Stomach (tissue), 9 donors: ENCODE measurements around the gene ITPKB. TPM values are rescaled to one million over a fixed set of nuclear protein-coding genes. Genes with fewer than 3 reads are reported as not detected.

Source experiments
- DNase-seq, 2 donors: peaks; one replicate each; pipeline versions ENCODE4 v3.0.0 to v3.0.0-alpha.2; 2013 to 2019
- H3K27ac ChIP-seq, 5 donors: fragments of 200-600 bp in 4 of 5; sonication (generic) in 4 of 5; one replicate each; pipeline ENCODE4 v1.5.1; 2013 to 2019; ENCODE audit warnings: mild to moderate bottlenecking in 1 of 5, moderate library complexity in 1 of 5
- H3K27me3 ChIP-seq, 3 donors: fragments of 200-600 bp; sonication (generic); one replicate each; pipeline ENCODE4 v1.5.1; 2017 to 2019; ENCODE audit warnings: mixed run types in 1 of 3
- H3K36me3 ChIP-seq, 4 donors: fragments of 200-600 bp; sonication (generic); 1 replicate in 3 of 4; 2 replicates in 1 of 4; pipeline ENCODE4 v1.5.1; 2016 to 2019
- H3K4me1 ChIP-seq, 4 donors: fragments of 200-600 bp; sonication (generic); one replicate each; pipeline ENCODE4 v1.5.1; 2016 to 2019
- H3K4me3 ChIP-seq, 4 donors: fragments of 200-600 bp; sonication (generic) in 3 of 4; one replicate each; pipeline ENCODE4 v1.5.1; 2016 to 2019; ENCODE audit warnings: mild to moderate bottlenecking in 1 of 4
- H3K9me3 ChIP-seq, 4 donors: fragments of 200-600 bp; sonication (generic); one replicate each; pipeline ENCODE4 v1.5.1; 2016 to 2019
- CTCF ChIP-seq, 7 experiments: fragments of 450-650 bp in 4 of 7; fragments of 200-600 bp in 3 of 7; sonication (generic) in 3 of 7; IDR thresholded peaks; one replicate each; pipeline ENCODE4 v1.5.1; 2016 to 2019; ENCODE audit warnings: antibody characterized with exemption in 7 of 7, control low read depth in 2 of 7, mild to moderate bottlenecking in 1 of 7
- EP300 ChIP-seq: sonication (generic); formaldehyde crosslinking; IDR thresholded peaks from one replicate; pipeline ENCODE4 v1.6.1; 2017; ENCODE audit warnings: antibody characterized with exemption
- POLR2A ChIP-seq, 4 donors: fragments of 450-650 bp; IDR thresholded peaks; one replicate each; pipeline ENCODE4 v1.6.1; 2016; ENCODE audit warnings: antibody characterized with exemption in 4 of 4, control low read depth in 2 of 4, mild to moderate bottlenecking in 1 of 4, moderate library complexity in 1 of 4
- POLR2AphosphoS5 ChIP-seq, 3 donors: sonication (generic); formaldehyde crosslinking; IDR thresholded peaks; one replicate each; pipeline ENCODE4 v1.6.1; 2016; ENCODE audit warnings: antibody characterized with exemption in 3 of 3
- WGBS, 5 donors: extraction: QIAGEN DNeasy Blood & Tissue Kit in 3 of 5; methylation state at CpG; one replicate each; pipeline versions ENCODE4 v1.1.5 to v1.1.7; 2013 to 2018; 5-methylcytosine and 5-hydroxymethylcytosine counted together
- intact Hi-C: fragments of 100-400 bp; cut with DNase I; formaldehyde crosslinking; loops from one replicate; pipeline ENCODE4 v1.15.1; 2023; ENCODE audit warnings: low total_unique reads
- polyA plus RNA-seq, 3 donors: library from polyadenylated mRNA; stranded (reverse); fragments of 200-250 nt; gene quantifications; one replicate each; pipeline ENCODE4 v1.2.3, GENCODE V29; 2013
- total RNA-seq, 5 donors: library from RNA; depleted of rRNA; stranded (reverse); fragments of >200 nt; gene quantifications; one replicate each; pipeline versions ENCODE4 v1.1.0 to v1.2.3, GENCODE V29; 2014 to 2016
- donor health status: healthy with polysubstance abuse.
- donor health status: Bipolar disorder and iron deficiency.
- donor health status: healthy.

ITPKB gene
- total and polyA plus RNA-seq, 8 donors: 3.8 to 38.8 (median 19.1) TPM

- peaks cover 0 to 4% (median 0%) of the 10 kb centered on the region in 4 donors for H3K9me3 ChIP-seq
- no peak for DNase-seq
- intact Hi-C loops: no loop called here
- H3K4me3 ChIP-seq: no peak overlapping the region
- no peaks in the 10 kb centered on the region for H3K27me3 ChIP-seq
- H3K36me3 ChIP-seq: peaks cover 0 to 5% (median 0%) of the 10 kb centered on the region in 4 donors
- 83 to 92% (median 88%) methylated on average over 6 of the region's 6 CpGs for WGBS, 5 donors
- H3K27ac ChIP-seq: no peak overlapping the region
- TF ChIP-seq CTCF (IDR thresholded peaks at IDR 0.05) (no peak), POLR2AphosphoS5 (IDR thresholded peaks at IDR 0.05) (no peak), EP300 (no peak), POLR2A (IDR thresholded peaks at IDR 0.05) (no peak)
- peaks cover 4 to 30% (median 15%) of the 10 kb centered on the region in 4 donors for H3K4me1 ChIP-seq
Observed at GRCh38 chr1:226625326-226625725, 113.8 kb downstream of the ITPKB start.

- Histone ChIP-seq H3K4me3 (no peak overlapping the region), H3K9me3 (peaks cover 0 to 4% (median 0%) of the 10 kb centered on the region in 4 donors), H3K27me3 (no peaks in the 10 kb centered on the region), H3K27ac (no peak overlapping the region), H3K36me3 (no peaks in the 10 kb centered on the region), H3K4me1 (peaks cover 4 to 30% (median 15%) of the 10 kb centered on the region in 4 donors)
- no peak for TF ChIP-seq POLR2A (IDR thresholded peaks at IDR 0.05)
- no peak for TF ChIP-seq CTCF (IDR thresholded peaks at IDR 0.05)
- no peak for TF ChIP-seq EP300
- no peak for TF ChIP-seq POLR2AphosphoS5 (IDR thresholded peaks at IDR 0.05)
- intact Hi-C loops: no loop called here
- no peak for DNase-seq
- WGBS, 5 donors: 79 to 97% (median 86%) methylated on average over 5 of the region's 5 CpGs
Observed at GRCh38 chr1:226624526-226624925, 114.6 kb downstream of the ITPKB start.

GRCh38 chr1:226622012-226622411 lies 117.1 kb downstream of the ITPKB start:
- H3K4me3 ChIP-seq: no peak overlapping the region
- H3K4me1 ChIP-seq: peaks cover 0 to 12% (median 8%) of the 10 kb centered on the region in 4 donors
- peaks cover 0 to 4% (median 0%) of the 10 kb centered on the region in 4 donors for H3K9me3 ChIP-seq
- no peaks in the 10 kb centered on the region for H3K27me3 ChIP-seq
- intact Hi-C loops: no loop called here
- TF ChIP-seq POLR2A (IDR thresholded peaks at IDR 0.05) (no peak), POLR2AphosphoS5 (IDR thresholded peaks at IDR 0.05) (no peak), EP300 (no peak), CTCF (IDR thresholded peaks at IDR 0.05) (no peak)
- no peak overlapping the region for H3K27ac ChIP-seq
- H3K36me3 ChIP-seq: no peaks in the 10 kb centered on the region
- no peak for DNase-seq

- intact Hi-C loops: no loop called here
- Histone ChIP-seq H3K36me3 (no peaks in the 10 kb centered on the region), H3K27me3 (no peaks in the 10 kb centered on the region), H3K4me1 (no peaks in the 10 kb centered on the region), H3K4me3 (no peak overlapping the region), H3K27ac (no peak overlapping the region), H3K9me3 (peaks cover 0 to 4% (median 0%) of the 10 kb centered on the region in 4 donors)
- TF ChIP-seq POLR2AphosphoS5 (IDR thresholded peaks at IDR 0.05): no peak
- TF ChIP-seq POLR2A (IDR thresholded peaks at IDR 0.05): no peak
- TF ChIP-seq CTCF (IDR thresholded peaks at IDR 0.05): no peak
- no peak for TF ChIP-seq EP300
- WGBS, 5 donors: 73 to 93% (median 91%) methylated on average over 7 of the region's 7 CpGs
- no peak for DNase-seq
Observed at GRCh38 chr1:226619031-226619430, 120.1 kb downstream of the ITPKB start.
